Activated T-helper 1 cell treated with anti-CD3 and anti-CD28 coated beads, Interleukin-12 subunit alpha, Interleukin-12 subunit beta, Interleukin-2, Interleukin-4 antibody, amounts not matched to agents 30 ng/mL and 10 ng/mL and 1 ng/mL, durations not matched to agents 14 hours and 24 hours and 36 hours (primary cell): ENCODE results near the gene LTB4R2. TPM values are rescaled to one million over a fixed set of nuclear protein-coding genes. Genes with fewer than 3 reads are reported as not detected.
"Not testable (repeated sequence)": the region's sequence is repeated elsewhere in the genome, so short reads cannot be mapped to it uniquely, and the experiment has no call there.

Source experiments
- DNase-seq: peaks from one replicate; pipeline ENCODE4 v3.0.0; 2021; ENCODE audit warnings: low spot score
- H3K27ac Mint-ChIP-seq: one replicate; pipeline ENCODE4 v1.8.0; 2021; ENCODE audit warnings: mild to moderate bottlenecking, mixed read lengths
- H3K27me3 Mint-ChIP-seq: one replicate; pipeline ENCODE4 v1.8.0; 2022; ENCODE audit warnings: mild to moderate bottlenecking, moderate library complexity, mixed read lengths; ENCODE audit not compliant: insufficient read depth
- H3K36me3 Mint-ChIP-seq: one replicate; pipeline ENCODE4 v1.8.0; 2021; ENCODE audit warnings: low read depth, mixed read lengths
- H3K4me1 Mint-ChIP-seq: one replicate; pipeline ENCODE4 v1.8.0; 2021; ENCODE audit warnings: low read depth, mixed read lengths
- H3K4me3 Mint-ChIP-seq: one replicate; pipeline ENCODE4 v1.8.0; 2021; ENCODE audit warnings: mild to moderate bottlenecking, moderate library complexity, mixed read lengths
- H3K9me3 Mint-ChIP-seq: one replicate; pipeline ENCODE4 v1.8.0; 2021; ENCODE audit warnings: mixed read lengths
- intact Hi-C: fragments of 100-400 bp; cut with micrococcal nuclease; formaldehyde crosslinking; loops from one replicate; pipeline ENCODE4 v1.15.1; 2024
- total RNA-seq: library from RNA; stranded (reverse); gene quantifications from 2 replicates; pipeline ENCODE4 v1.2.3, GENCODE V29; 2022

The LTB4R2 gene
- total RNA-seq, 1 donor from 2014 or later, result 8.9 TPM

- Mint-ChIP-seq H3K4me1 (no peaks in the 10 kb centered on the region), H3K9me3 (no peaks in the 10 kb centered on the region), H3K27ac (no peak overlapping the region), H3K27me3 (peaks cover 38% of the 10 kb centered on the region), H3K4me3 (no peak overlapping the region), H3K36me3 (peaks cover 2% of the 10 kb centered on the region)
- intact Hi-C loops, result no loop called here
- DNase-seq, result no peak
Measured at GRCh38 chr14:24349742-24350141, 39.8 kb downstream of the LTB4R2 start.

- no peak for DNase-seq
- intact Hi-C loops, result no loop called here
- no peak overlapping the region for H3K27ac Mint-ChIP-seq
- peaks cover 2% of the 10 kb centered on the region for H3K36me3 Mint-ChIP-seq
- H3K9me3 Mint-ChIP-seq, result no peaks in the 10 kb centered on the region
- peaks cover 35% of the 10 kb centered on the region for H3K27me3 Mint-ChIP-seq
- H3K4me1 Mint-ChIP-seq, result no peaks in the 10 kb centered on the region
- H3K4me3 Mint-ChIP-seq, result no peak overlapping the region
Measured at GRCh38 chr14:24351517-24351916, 41.6 kb downstream of the LTB4R2 start.

- Mint-ChIP-seq H3K36me3 (peaks cover 2% of the 10 kb centered on the region), H3K27me3 (peaks cover 41% of the 10 kb centered on the region), H3K4me1 (no peaks in the 10 kb centered on the region), H3K4me3 (no peak overlapping the region), H3K9me3 (no peaks in the 10 kb centered on the region), H3K27ac (no peak overlapping the region)
- intact Hi-C loops, result no loop called here
- DNase-seq, result no peak
Measured at GRCh38 chr14:24353559-24354481, 43.9 kb downstream of the LTB4R2 start.

- DNase-seq, intact Hi-C loops, H3K4me1 Mint-ChIP-seq, H3K4me3 Mint-ChIP-seq, H3K27ac Mint-ChIP-seq, H3K9me3 Mint-ChIP-seq, H3K36me3 Mint-ChIP-seq: not testable (repeated sequence)
- peaks cover 34% of the 10 kb centered on the region for H3K27me3 Mint-ChIP-seq
Measured at GRCh38 chr14:24354482-24354825, 44.5 kb downstream of the LTB4R2 start.

- Mint-ChIP-seq H3K27ac (no peak overlapping the region), H3K4me1 (no peaks in the 10 kb centered on the region), H3K27me3 (peaks cover 31% of the 10 kb centered on the region), H3K9me3 (no peaks in the 10 kb centered on the region), H3K4me3 (no peak overlapping the region), H3K36me3 (no peaks in the 10 kb centered on the region)
- DNase-seq, result no peak
- intact Hi-C loops, result no loop called here
Measured at GRCh38 chr14:24355009-24355408, 45.1 kb downstream of the LTB4R2 start.

DNA sequence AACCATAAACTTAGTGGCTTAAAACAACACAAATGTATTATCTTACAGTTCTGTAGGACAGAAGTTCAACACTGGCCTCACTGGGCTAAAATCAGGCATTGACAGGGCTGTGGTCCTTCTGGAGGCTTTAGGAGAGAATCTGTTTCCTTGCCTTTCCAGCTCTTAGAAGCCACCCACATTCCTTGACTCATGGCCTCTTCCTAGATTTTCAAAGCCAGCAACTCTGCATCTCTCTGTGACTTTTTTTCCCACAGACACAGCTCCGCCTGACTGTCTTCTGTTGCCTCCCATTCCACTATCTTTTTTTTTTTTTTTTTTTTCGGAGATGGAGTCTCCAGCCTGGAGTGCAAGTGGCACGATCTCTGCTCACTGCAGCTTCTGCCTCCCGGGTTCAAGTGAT is 46.3 kb downstream of the LTB4R2 start:
- no peak overlapping the region for H3K27ac Mint-ChIP-seq
- no peaks in the 10 kb centered on the region for H3K36me3 Mint-ChIP-seq
- H3K9me3 Mint-ChIP-seq, result no peaks in the 10 kb centered on the region
- DNase-seq, result no peak
- intact Hi-C loops, result no loop called here
- peaks cover 25% of the 10 kb centered on the region for H3K27me3 Mint-ChIP-seq
- no peaks in the 10 kb centered on the region for H3K4me1 Mint-ChIP-seq
- H3K4me3 Mint-ChIP-seq, result no peak overlapping the region

DNA sequence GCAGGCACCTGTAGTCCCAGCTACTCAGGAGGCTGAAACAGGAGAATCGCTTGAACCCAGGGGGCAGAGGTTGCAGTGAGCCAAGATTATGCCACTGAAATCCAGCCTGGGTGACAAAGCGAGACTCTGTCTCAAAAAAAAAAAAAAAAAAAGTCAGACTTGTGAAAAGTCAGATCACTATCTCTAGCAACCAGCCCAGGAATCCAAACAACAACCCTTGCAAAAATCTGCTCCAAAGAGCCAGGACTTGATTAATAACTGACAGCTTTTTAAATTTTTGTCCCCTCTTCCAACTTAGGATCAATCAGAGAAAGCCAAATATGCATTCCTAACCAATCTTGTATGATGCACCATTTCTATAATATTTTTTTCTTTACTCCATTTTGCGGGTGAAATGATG is 50.3 kb downstream of the LTB4R2 start:
- Mint-ChIP-seq H3K27me3 (peaks cover 35% of the 10 kb centered on the region), H3K4me3 (no peak overlapping the region), H3K9me3 (no peaks in the 10 kb centered on the region), H3K36me3 (no peaks in the 10 kb centered on the region), H3K27ac (no peak overlapping the region), H3K4me1 (peaks cover 3% of the 10 kb centered on the region)
- intact Hi-C loops, result no loop called here
- no peak for DNase-seq

DNA sequence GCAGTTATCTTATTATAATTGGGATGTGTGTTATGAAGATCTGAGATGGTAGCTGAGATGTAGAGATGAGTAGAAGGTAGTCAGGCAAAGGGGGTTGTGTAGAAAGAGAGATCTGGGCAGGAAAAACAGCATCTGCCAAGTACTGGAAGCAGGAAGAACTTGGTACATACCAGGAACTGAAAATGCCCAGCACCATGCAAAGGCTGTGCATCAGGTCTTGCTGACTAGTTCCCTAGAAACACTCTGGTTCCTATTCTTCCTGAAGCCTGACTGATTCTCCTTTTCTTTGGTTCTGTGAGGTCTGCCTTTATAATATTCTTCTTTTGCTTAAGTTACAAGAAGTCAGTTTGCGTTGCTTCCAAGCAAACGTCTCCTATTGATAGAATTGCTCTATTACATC is 51.4 kb downstream of the LTB4R2 start:
- no peak for DNase-seq
- intact Hi-C loops, result no loop called here
- H3K4me1 Mint-ChIP-seq, result peaks cover 11% of the 10 kb centered on the region
- H3K9me3 Mint-ChIP-seq, result no peaks in the 10 kb centered on the region
- H3K27ac Mint-ChIP-seq, result no peak overlapping the region
- H3K36me3 Mint-ChIP-seq, result peaks cover 2% of the 10 kb centered on the region
- peaks cover 44% of the 10 kb centered on the region for H3K27me3 Mint-ChIP-seq
- no peak overlapping the region for H3K4me3 Mint-ChIP-seq

Other genes starting within 250 kb of the LTB4R2 start
- not detected in 2 replicates for gene CPNE6, start 238.6 kb upstream of the LTB4R2 start, total RNA-seq
- gene PCK2, start 215.8 kb upstream of the LTB4R2 start, total RNA-seq, result 55.0 and 62.8 TPM in 2 replicates
- 69.9 and 71.6 TPM in 2 replicates for gene DCAF11, start 195.4 kb upstream of the LTB4R2 start, total RNA-seq
- gene NRL, start 195.2 kb upstream of the LTB4R2 start, total RNA-seq, result 2.1 and 2.7 TPM in 2 replicates
- gene FITM1, start 179.5 kb upstream of the LTB4R2 start, total RNA-seq, result 0.26 TPM in 1 of 2 replicates, not detected in the other
- gene PSME1, start 173.9 kb upstream of the LTB4R2 start, total RNA-seq, result 291 and 295 TPM in 2 replicates
- gene EMC9, start 168.5 kb upstream of the LTB4R2 start, total RNA-seq, result 22.9 and 28.3 TPM in 2 replicates
- 575 and 588 TPM in 2 replicates for gene PSME2, start 163.5 kb upstream of the LTB4R2 start, total RNA-seq
- 115 and 129 TPM in 2 replicates for gene RNF31, start 162.6 kb upstream of the LTB4R2 start, total RNA-seq
- 130 and 152 TPM in 2 replicates for gene IRF9, start 148.9 kb upstream of the LTB4R2 start, total RNA-seq
- 27.8 and 28.9 TPM in 2 replicates for gene REC8, start 138.1 kb upstream of the LTB4R2 start, total RNA-seq
- gene IPO4, start 121.3 kb upstream of the LTB4R2 start, total RNA-seq, result 106 and 107 TPM in 2 replicates
- 34.5 and 35.3 TPM in 2 replicates for gene TM9SF1, start 114.7 kb upstream of the LTB4R2 start, total RNA-seq
- gene TSSK4, start 104.4 kb upstream of the LTB4R2 start, total RNA-seq, result 0.42 and 0.49 TPM in 2 replicates
- gene CHMP4A, start 96.7 kb upstream of the LTB4R2 start, total RNA-seq, result 86.5 and 95.8 TPM in 2 replicates
- gene MDP1, start 94.1 kb upstream of the LTB4R2 start, total RNA-seq, result 11.6 and 12.9 TPM in 2 replicates
- gene NEDD8, start 77.8 kb upstream of the LTB4R2 start, total RNA-seq, result 177 and 185 TPM in 2 replicates
- 40.8 and 41.4 TPM in 2 replicates for gene GMPR2, start 77.2 kb upstream of the LTB4R2 start, total RNA-seq
- gene TINF2, start 67.5 kb upstream of the LTB4R2 start, total RNA-seq, result 90.9 and 95.9 TPM in 2 replicates
- gene TGM1, start 47.0 kb upstream of the LTB4R2 start, total RNA-seq, result 4.1 and 4.8 TPM in 2 replicates
- gene RABGGTA, start 38.5 kb upstream of the LTB4R2 start, total RNA-seq, result 52.2 and 54.4 TPM in 2 replicates
- gene DHRS1, start 10.4 kb upstream of the LTB4R2 start, total RNA-seq, result 7.5 TPM in 2 replicates
- 49.3 and 52.6 TPM in 2 replicates for gene NOP9, start 10.3 kb upstream of the LTB4R2 start, total RNA-seq
- 18.1 and 18.7 TPM in 2 replicates for gene CIDEB, start 2.2 kb upstream of the LTB4R2 start, total RNA-seq
- 10.1 and 11.1 TPM in 2 replicates for gene LTB4R, start 1.4 kb downstream of the LTB4R2 start, total RNA-seq
- 0.93 and 1.5 TPM in 2 replicates for gene ADCY4, start 24.9 kb downstream of the LTB4R2 start, total RNA-seq
- gene RIPK3, start 29.9 kb downstream of the LTB4R2 start, total RNA-seq, result 14.3 and 14.5 TPM in 2 replicates
- not detected in 2 replicates for gene NFATC4, start 58.0 kb downstream of the LTB4R2 start, total RNA-seq
- 0.02 TPM in 1 of 2 replicates, not detected in the other for gene NYNRIN, start 88.9 kb downstream of the LTB4R2 start, total RNA-seq
- gene CBLN3, start 119.5 kb downstream of the LTB4R2 start, total RNA-seq, result 5.2 and 5.5 TPM in 2 replicates
- gene KHNYN, start 119.8 kb downstream of the LTB4R2 start, total RNA-seq, result 65.9 and 72.0 TPM in 2 replicates
- 41.5 and 48.0 TPM in 2 replicates for gene SDR39U1, start 132.6 kb downstream of the LTB4R2 start, total RNA-seq
- gene CMA1, start 198.1 kb downstream of the LTB4R2 start, total RNA-seq, result not detected in 2 replicates